Measurements from ENCODE around the gene UNK. TPM values are rescaled to one million over a fixed set of nuclear protein-coding genes. Genes with fewer than 3 reads are reported as not detected.

The UNK gene
- total RNA-seq, 1 experiment from 2014 or later, result 32.1 TPM

- no peak for TF ChIP-seq REST (IDR thresholded peaks at IDR 0.05; ENCODE audit: insufficient read depth in 1 of 2, low read depth in 2 of 2, low read length in 1 of 2)
- CTCF ChIA-PET, result no interaction called here
- POLR2A ChIA-PET, result interaction anchor here (0.6 kb wide), 1 partner anchor 423 kb away, joined by 4 read pairs; no protein-coding TSS in a partner anchor
- intact Hi-C loops (cut with micrococcal nuclease; ENCODE audit: unreplicated experiment), result no loop called here
- Histone ChIP-seq H3K9me3 (ENCODE audit: control insufficient read depth, insufficient read depth, low read depth, low read length) (no peaks in the 10 kb centered on the region), H3K36me3 (ENCODE audit: control insufficient read depth, insufficient read depth, low read length) (no peaks in the 10 kb centered on the region), H3K27me3 (ENCODE audit: control insufficient read depth, insufficient read depth, low read length) (no peaks in the 10 kb centered on the region), H3K27ac (ENCODE audit: low read length) (no peak overlapping the region), H3K4me3 (ENCODE audit: low read depth in 2 of 2, low read length in 2 of 2) (no peak overlapping the region), H3K4me1 (ENCODE audit: control insufficient read depth, insufficient read depth, low read length) (no peaks in the 10 kb centered on the region; the same call in 1 of the 2 replicates)
- BruUV-seq (replicated peaks), result no TSS peak
- no peak for DNase-seq (ENCODE audit: low read depth, low spot score)
- no peak for ATAC-seq
- in situ Hi-C loops (cut with HindIII; ENCODE audit: low pct_unique_long_range_greater_than_20kb, low sequenced_read_pairs), result no loop called here
These were observed 50.5 kb downstream of the UNK start for GRCh38 chr17:75834928-75835653.

GRCh38 chr17:75835654-75835987 is 51.0 kb downstream of the UNK start:
- ChIA-PET POLR2A (interaction anchor here (0.6 kb wide), 1 partner anchor 423 kb away, joined by 4 read pairs; no protein-coding TSS in a partner anchor), CTCF (no interaction called here)
- Histone ChIP-seq H3K4me1 (ENCODE audit: control insufficient read depth, insufficient read depth, low read length) (no peaks in the 10 kb centered on the region; the same call in 1 of the 2 replicates), H3K9me3 (ENCODE audit: control insufficient read depth, insufficient read depth, low read depth, low read length) (no peaks in the 10 kb centered on the region), H3K36me3 (ENCODE audit: control insufficient read depth, insufficient read depth, low read length) (no peaks in the 10 kb centered on the region), H3K27me3 (ENCODE audit: control insufficient read depth, insufficient read depth, low read length) (no peaks in the 10 kb centered on the region), H3K27ac (ENCODE audit: low read length) (no peak overlapping the region), H3K4me3 (ENCODE audit: low read depth in 2 of 2, low read length in 2 of 2) (no peak overlapping the region)
- ATAC-seq, result no peak
- no peak for DNase-seq (ENCODE audit: low read depth, low spot score)
- in situ Hi-C loops (cut with HindIII; ENCODE audit: low pct_unique_long_range_greater_than_20kb, low sequenced_read_pairs) (no loop called here), intact Hi-C loops (cut with micrococcal nuclease; ENCODE audit: unreplicated experiment) (no loop called here)
- BruUV-seq (replicated peaks), result no TSS peak
- TF ChIP-seq TCF7L2 (IDR thresholded peaks at IDR 0.05; ENCODE audit: low read depth, low read length), result no peak
- no peak for TF ChIP-seq SIN3A (IDR thresholded peaks at IDR 0.05; ENCODE audit: borderline replicate concordance, insufficient read depth, low read depth, low read length)
- TF ChIP-seq CTCF (IDR thresholded peaks at IDR 0.05), result no peak
- TF ChIP-seq REST (IDR thresholded peaks at IDR 0.05; ENCODE audit: insufficient read depth in 1 of 2, low read depth in 2 of 2, low read length in 1 of 2), result no peak
- TF ChIP-seq POLR2AphosphoS5 (IDR thresholded peaks at IDR 0.05; ENCODE audit: low read depth, low read length), result no peak

Measured in Panc1 (cell line).